Mesendoderm (in vitro differentiated cells): ENCODE results near the gene HBD.
"Not testable (repeated sequence)": the region's sequence is repeated elsewhere in the genome, so short reads cannot be mapped to it uniquely, and the experiment has no call there.

Experiments
- DNase-seq: peaks from one replicate; pipeline ENCODE4 v3.0.0; 2013
- H2AK5ac ChIP-seq: 2 replicates; pipeline ENCODE4 v1.6.1; 2013; ENCODE audit warnings: low read length, inconsistent platforms
- H2BK120ac ChIP-seq: 2 replicates; pipeline ENCODE4 v1.6.1; 2013; ENCODE audit warnings: low read depth, mild to moderate bottlenecking, low read length, moderate library complexity, mixed read lengths
- H2BK15ac ChIP-seq: replicated peaks from 2 replicates; pipeline ENCODE4 v1.6.1; 2013; ENCODE audit warnings: low read depth, mild to moderate bottlenecking, moderate library complexity
- H2BK5ac ChIP-seq: 2 replicates; pipeline ENCODE4 v1.6.1; 2013; ENCODE audit warnings: low read length, inconsistent platforms
- H3K18ac ChIP-seq: 2 replicates; pipeline ENCODE4 v1.6.1; 2013; ENCODE audit warnings: mild to moderate bottlenecking, low read length, mixed read lengths
- H3K23ac ChIP-seq: one replicate; pipeline ENCODE4 v1.6.1; 2013; ENCODE audit warnings: low read length
- H3K27ac ChIP-seq: 2 replicates; pipeline ENCODE4 v1.5.1; 2013; ENCODE audit warnings: low read depth, mild to moderate bottlenecking, inconsistent platforms, low read length, moderate library complexity
- H3K27me3 ChIP-seq: 2 replicates; pipeline ENCODE4 v1.6.1; 2013; ENCODE audit warnings: low read length, control low read depth, mild to moderate bottlenecking, inconsistent platforms; ENCODE audit not compliant: insufficient read depth, poor library complexity
- H3K36me3 ChIP-seq: 2 replicates; pipeline ENCODE4 v1.6.1; 2013; ENCODE audit warnings: low read length, inconsistent platforms; ENCODE audit not compliant: control insufficient read depth, insufficient read depth
- H3K4ac ChIP-seq: one replicate; pipeline ENCODE4 v1.6.1; 2013; ENCODE audit warnings: low read depth, mild to moderate bottlenecking, low read length, moderate library complexity
- H3K4me1 ChIP-seq: 2 replicates; pipeline ENCODE4 v1.6.1; 2013; ENCODE audit warnings: low read depth, low read length, inconsistent platforms; ENCODE audit not compliant: control insufficient read depth
- H3K4me2 ChIP-seq: 2 replicates; pipeline ENCODE4 v1.6.1; 2013; ENCODE audit warnings: low read length
- H3K4me3 ChIP-seq: 2 replicates; pipeline ENCODE4 v1.5.1; 2013; ENCODE audit warnings: mild to moderate bottlenecking, low read length
- H3K56ac ChIP-seq: one replicate; pipeline ENCODE4 v1.6.1; 2013; ENCODE audit warnings: low read length
- H3K79me1 ChIP-seq: 2 replicates; pipeline ENCODE4 v1.6.1; 2013; ENCODE audit warnings: low read length, inconsistent platforms
- H3K79me2 ChIP-seq: 2 replicates; pipeline ENCODE4 v1.6.1; 2013; ENCODE audit warnings: mild to moderate bottlenecking, low read length; ENCODE audit not compliant: control insufficient read depth, insufficient read depth
- H3K9ac ChIP-seq: 2 replicates; pipeline ENCODE4 v1.6.1; 2013; ENCODE audit warnings: low read length, inconsistent platforms
- H4K5ac ChIP-seq: one replicate; pipeline ENCODE4 v1.6.1; 2013; ENCODE audit warnings: low read length
- H4K8ac ChIP-seq: one replicate; pipeline ENCODE4 v1.6.1; 2013; ENCODE audit warnings: low read depth, mild to moderate bottlenecking, control low read depth, low read length, moderate library complexity
- WGBS: extraction: QIAGEN DNeasy Blood & Tissue Kit; methylation state at CpG from one replicate; pipeline ENCODE4 v1.1.7; 2013; ENCODE audit warnings: low lambda C conversion rate, missing lambda C conversion rate; ENCODE audit not compliant: insufficient coverage; ENCODE audit errors: extremely low coverage; 5-methylcytosine and 5-hydroxymethylcytosine counted together

The HBD gene

GRCh38 chr11:5252919-5253265, 18.6 kb upstream of the HBD start:
- no peaks in the 10 kb centered on the region for H3K79me1 ChIP-seq
- H3K4me2 ChIP-seq = no peak overlapping the region
- no peak overlapping the region for H2BK15ac ChIP-seq
- no peak overlapping the region for H2BK120ac ChIP-seq
- H2BK5ac ChIP-seq = no peak overlapping the region
- H3K4me3 ChIP-seq = no peak overlapping the region
- H3K18ac ChIP-seq = no peak overlapping the region
- WGBS = no CpG with 5 or more reads among the region's 1 CpG
- no peaks in the 10 kb centered on the region for H3K36me3 ChIP-seq
- H3K4me1 ChIP-seq = no peaks in the 10 kb centered on the region
- no peaks in the 10 kb centered on the region for H3K27me3 ChIP-seq
- no peak overlapping the region for H3K23ac ChIP-seq
- H3K9ac ChIP-seq = no peak overlapping the region
- DNase-seq = no peak
- H3K79me2 ChIP-seq = no peaks in the 10 kb centered on the region
- no peak overlapping the region for H3K27ac ChIP-seq
- H4K8ac ChIP-seq = no peak overlapping the region
- no peak overlapping the region for H4K5ac ChIP-seq
- no peak overlapping the region for H3K4ac ChIP-seq
- H3K56ac ChIP-seq = no peak overlapping the region
- no peak overlapping the region for H2AK5ac ChIP-seq

- Histone ChIP-seq H4K5ac (no peak overlapping the region), H3K18ac (no peak overlapping the region), H2AK5ac (no peak overlapping the region), H3K79me1 (no peaks in the 10 kb centered on the region), H3K4me2 (no peak overlapping the region), H3K79me2 (no peaks in the 10 kb centered on the region), H3K4ac (no peak overlapping the region), H3K9ac (no peak overlapping the region), H3K23ac (no peak overlapping the region), H3K27me3 (no peaks in the 10 kb centered on the region), H3K27ac (no peak overlapping the region), H2BK15ac (no peak overlapping the region), H2BK120ac (no peak overlapping the region), H3K36me3 (no peaks in the 10 kb centered on the region), H3K56ac (no peak overlapping the region), H4K8ac (no peak overlapping the region), H3K4me3 (no peak overlapping the region), H2BK5ac (no peak overlapping the region), H3K4me1 (no peaks in the 10 kb centered on the region)
- no peak for DNase-seq
- WGBS = no CpG with 5 or more reads among the region's 9 CpGs
Measured at GRCh38 chr11:5252192-5252918, 18.1 kb upstream of the HBD start.

- no peak overlapping the region for H2BK5ac ChIP-seq
- H3K79me1 ChIP-seq = no peaks in the 10 kb centered on the region
- no peaks in the 10 kb centered on the region for H3K4me1 ChIP-seq
- no peak overlapping the region for H4K8ac ChIP-seq
- DNase-seq = no peak
- no CpG with 5 or more reads among the region's 2 CpGs for WGBS
- no peak overlapping the region for H3K56ac ChIP-seq
- no peak overlapping the region for H3K4ac ChIP-seq
- no peak overlapping the region for H3K9ac ChIP-seq
- H3K36me3 ChIP-seq = no peaks in the 10 kb centered on the region
- no peaks in the 10 kb centered on the region for H3K27me3 ChIP-seq
- no peak overlapping the region for H4K5ac ChIP-seq
- H3K4me3 ChIP-seq = no peak overlapping the region
- H3K18ac ChIP-seq = no peak overlapping the region
- H3K27ac ChIP-seq = no peak overlapping the region
- no peak overlapping the region for H2AK5ac ChIP-seq
- H3K79me2 ChIP-seq = no peaks in the 10 kb centered on the region
- no peak overlapping the region for H3K23ac ChIP-seq
- H3K4me2 ChIP-seq = no peak overlapping the region
- no peak overlapping the region for H2BK15ac ChIP-seq
- no peak overlapping the region for H2BK120ac ChIP-seq
Measured at GRCh38 chr11:5251746-5252145, 17.5 kb upstream of the HBD start.

GRCh38 chr11:5250543-5251204, 16.4 kb upstream of the HBD start:
- no peak overlapping the region for H4K8ac ChIP-seq
- H2AK5ac ChIP-seq = no peak overlapping the region
- DNase-seq = no peak
- H3K4me2 ChIP-seq = no peak overlapping the region
- no peak overlapping the region for H3K27ac ChIP-seq
- no peaks in the 10 kb centered on the region for H3K79me1 ChIP-seq
- no peaks in the 10 kb centered on the region for H3K36me3 ChIP-seq
- H3K79me2 ChIP-seq = no peaks in the 10 kb centered on the region
- no peak overlapping the region for H3K23ac ChIP-seq
- H4K5ac ChIP-seq = no peak overlapping the region
- no CpG with 5 or more reads among the region's 4 CpGs for WGBS
- no peak overlapping the region for H3K18ac ChIP-seq
- no peak overlapping the region for H3K9ac ChIP-seq
- H3K27me3 ChIP-seq = no peaks in the 10 kb centered on the region
- no peak overlapping the region for H3K56ac ChIP-seq
- H2BK15ac ChIP-seq = no peak overlapping the region
- H3K4me1 ChIP-seq = no peaks in the 10 kb centered on the region
- H3K4ac ChIP-seq = no peak overlapping the region
- H3K4me3 ChIP-seq = no peak overlapping the region
- no peak overlapping the region for H2BK5ac ChIP-seq
- no peak overlapping the region for H2BK120ac ChIP-seq

GRCh38 chr11:5249807-5250396, 15.6 kb upstream of the HBD start, which contains the start of gene HBG1:
HBG1 (minus strand) TSS chr11:5249857; CDS start chr11:5249804, 53 bp downstream.
- not testable (repeated sequence) for H2BK5ac ChIP-seq, H3K27ac ChIP-seq, H3K27me3 ChIP-seq, DNase-seq, H3K4me3 ChIP-seq, H3K36me3 ChIP-seq, H3K23ac ChIP-seq, H4K5ac ChIP-seq, H4K8ac ChIP-seq, H3K56ac ChIP-seq, H2AK5ac ChIP-seq, H3K4me2 ChIP-seq, H3K4me1 ChIP-seq, H3K79me1 ChIP-seq, H3K79me2 ChIP-seq, H2BK120ac ChIP-seq, H3K9ac ChIP-seq, H2BK15ac ChIP-seq, H3K4ac ChIP-seq, H3K18ac ChIP-seq
- no CpG with 5 or more reads among the region's 9 CpGs for WGBS
